GM18951 (cell line): ENCODE results near the gene CCSER1.

Experiments used
- POLR2A ChIP-seq: IDR thresholded peaks from 4 replicates; pipeline ENCODE4 v1.6.1; 2011; ENCODE audit warnings: mild to moderate bottlenecking; ENCODE audit not compliant: insufficient read length, insufficient read depth; ENCODE audit errors: extremely low read depth
- in situ Hi-C: fragments of 300-500 bp; cut with MboI; formaldehyde crosslinking; loops from one replicate; pipeline ENCODE4 v1.12.0; 2022; ENCODE audit warnings: low sequenced_read_pairs, mixed read lengths, inconsistent platforms; ENCODE audit not compliant: unreplicated experiment

The CCSER1 gene

DNA sequence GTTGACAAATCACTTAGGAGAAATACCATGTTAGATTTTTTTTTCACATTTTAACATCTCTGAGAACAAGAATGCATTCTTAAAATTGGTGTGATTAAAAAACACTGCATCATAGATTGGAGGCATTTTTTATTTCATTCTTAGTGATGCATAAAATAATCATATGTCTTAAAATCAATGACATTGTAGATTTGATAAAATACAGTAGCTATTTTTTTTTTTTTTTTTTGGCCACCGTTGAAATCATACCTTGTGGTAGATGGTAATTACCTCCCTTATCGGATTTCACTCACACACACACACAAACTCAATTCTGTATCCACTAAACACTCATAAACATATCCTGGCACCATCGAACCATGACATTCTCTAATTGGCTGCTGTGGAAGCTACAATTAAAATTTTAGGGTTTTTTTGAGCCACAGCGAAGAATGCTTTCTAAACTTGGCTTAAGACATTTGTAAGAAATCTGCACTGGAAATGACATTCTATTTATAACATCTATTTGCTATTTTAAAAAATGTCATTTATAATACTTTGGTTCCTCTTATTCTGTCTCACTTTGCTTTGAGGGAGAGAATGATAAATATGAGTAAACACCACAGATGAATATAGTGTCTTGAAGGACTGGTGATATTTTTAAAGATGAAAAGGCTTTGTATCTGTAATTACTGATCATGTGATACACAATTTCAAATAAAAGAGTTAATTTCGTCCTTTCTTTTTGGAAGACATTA is 60.1 kb downstream of the CCSER1 start:
- no peak for TF ChIP-seq POLR2A
- in situ Hi-C loops: no loop called here

DNA sequence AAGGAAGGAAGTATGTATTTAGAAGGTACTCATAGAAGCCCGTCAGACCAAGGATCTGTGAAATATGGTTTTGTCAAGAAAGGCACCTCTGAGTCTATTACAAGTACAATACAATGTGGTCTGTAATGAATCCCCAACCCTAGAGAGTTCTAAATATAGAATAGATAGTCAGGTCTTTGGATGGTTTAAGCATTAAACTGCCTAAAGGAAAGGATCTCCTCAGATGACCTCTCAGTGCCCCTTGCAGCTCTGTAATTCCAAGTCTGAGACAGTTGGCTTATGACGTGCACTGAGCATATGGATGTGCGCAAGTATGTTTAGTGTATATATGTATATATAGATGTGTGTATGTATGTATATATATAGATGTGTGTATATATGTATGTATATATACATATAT is 62.0 kb downstream of the CCSER1 start:
- no peak for TF ChIP-seq POLR2A
- in situ Hi-C loops: no loop called here

DNA sequence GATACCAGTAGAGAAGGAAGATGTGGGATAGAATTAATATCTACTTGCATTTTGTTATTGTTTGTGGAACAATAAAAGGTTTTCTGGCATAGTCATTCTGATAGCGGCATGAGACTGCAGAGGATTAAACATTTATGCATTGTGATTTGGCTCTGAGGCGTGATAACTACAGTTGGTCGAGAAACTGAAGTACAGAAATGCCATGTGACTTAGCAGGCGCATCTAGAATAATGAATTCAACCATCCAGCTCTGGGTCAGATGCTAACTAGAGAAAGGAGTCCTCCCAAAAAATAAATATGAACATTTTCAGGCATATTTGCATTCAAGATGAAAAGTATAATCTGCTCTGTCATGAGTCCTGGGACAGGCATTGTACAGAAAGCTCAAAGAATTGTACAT is 62.8 kb downstream of the CCSER1 start:
- no peak for TF ChIP-seq POLR2A
- in situ Hi-C loops: no loop called here

DNA sequence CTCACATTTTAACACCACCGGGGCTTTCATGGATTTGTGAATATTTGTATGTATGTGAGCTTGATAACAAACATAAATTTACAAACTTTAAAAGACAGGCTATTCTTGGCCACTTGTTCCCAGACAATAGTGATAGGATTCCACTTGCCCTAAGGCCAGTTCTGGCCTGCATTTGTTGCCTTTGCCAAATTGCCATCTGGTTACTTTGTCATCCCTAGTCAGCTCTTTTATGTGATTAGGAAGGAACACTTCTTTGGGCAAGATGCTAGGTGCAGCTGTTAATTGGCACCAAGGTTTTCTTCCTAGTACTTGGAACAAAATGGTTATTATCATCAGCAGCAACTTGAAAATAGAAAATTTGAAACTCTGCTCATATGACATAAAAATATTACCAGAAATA is 63.3 kb downstream of the CCSER1 start:
- no peak for TF ChIP-seq POLR2A
- in situ Hi-C loops: no loop called here

DNA sequence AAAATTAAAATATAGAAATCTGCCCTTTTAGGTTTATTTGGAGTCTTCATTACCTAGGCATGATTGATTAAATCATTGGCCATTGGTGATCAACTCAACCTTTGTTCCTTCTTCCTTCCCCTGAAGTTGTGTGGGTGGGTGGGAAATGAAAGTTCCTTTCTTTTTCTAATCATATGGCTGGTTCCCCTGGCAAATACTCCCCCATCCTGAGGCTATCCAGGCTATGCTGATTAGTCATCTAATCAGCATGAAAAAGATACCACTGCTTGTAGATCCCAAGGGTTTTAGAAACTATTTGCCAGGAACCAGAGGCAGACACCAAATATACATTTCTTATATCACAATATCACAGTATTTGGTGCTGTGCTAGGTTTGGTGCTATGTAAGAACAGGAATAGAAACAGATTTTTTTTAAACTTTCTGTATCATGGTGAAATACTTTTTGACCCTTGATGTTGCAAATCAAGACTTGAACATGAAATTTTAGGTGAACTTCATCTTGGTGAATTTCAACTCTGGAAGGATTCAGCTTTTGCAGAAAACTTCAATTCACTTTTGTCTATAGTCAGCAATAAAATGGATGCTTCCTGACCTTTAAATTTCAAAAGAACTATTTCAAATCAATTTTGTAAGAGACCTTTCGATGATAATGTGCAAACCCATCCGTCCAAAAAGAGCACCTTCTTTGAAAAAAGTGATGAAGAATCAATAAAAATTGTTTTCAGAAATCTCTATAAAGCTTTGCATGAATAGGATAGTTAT is 71.1 kb downstream of the CCSER1 start:
- TF ChIP-seq POLR2A: no peak
- in situ Hi-C loops: no loop called here

DNA sequence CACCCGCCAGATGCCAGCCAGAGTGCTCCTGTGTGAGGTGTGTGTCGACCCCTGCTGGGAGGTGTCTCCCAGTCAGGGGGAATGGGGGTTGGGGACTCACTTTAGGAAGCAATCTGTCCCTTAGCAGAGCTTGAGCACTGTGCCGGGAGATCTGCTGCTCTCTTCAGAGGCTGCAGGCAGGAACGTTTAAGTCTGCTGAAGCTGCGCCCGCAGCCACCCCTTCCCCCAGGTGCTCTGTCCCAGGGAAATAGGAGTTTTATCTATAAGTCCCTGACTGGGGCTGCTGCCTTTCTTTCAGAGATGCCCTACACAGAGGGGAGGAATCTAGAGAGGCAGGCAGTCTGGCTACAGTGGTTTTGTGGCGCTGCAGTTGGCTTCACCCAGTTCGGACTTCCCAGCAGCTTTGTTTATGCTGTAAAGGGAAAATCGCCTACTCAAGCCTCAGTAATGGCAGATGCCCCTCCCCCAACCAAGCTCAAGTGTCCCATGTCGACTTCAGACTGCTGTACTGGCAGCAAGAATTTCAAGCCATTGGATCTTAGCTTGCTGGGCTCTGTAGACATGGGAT is 80.8 kb downstream of the CCSER1 start:
- TF ChIP-seq POLR2A: no peak
- in situ Hi-C loops: no loop called here

DNA sequence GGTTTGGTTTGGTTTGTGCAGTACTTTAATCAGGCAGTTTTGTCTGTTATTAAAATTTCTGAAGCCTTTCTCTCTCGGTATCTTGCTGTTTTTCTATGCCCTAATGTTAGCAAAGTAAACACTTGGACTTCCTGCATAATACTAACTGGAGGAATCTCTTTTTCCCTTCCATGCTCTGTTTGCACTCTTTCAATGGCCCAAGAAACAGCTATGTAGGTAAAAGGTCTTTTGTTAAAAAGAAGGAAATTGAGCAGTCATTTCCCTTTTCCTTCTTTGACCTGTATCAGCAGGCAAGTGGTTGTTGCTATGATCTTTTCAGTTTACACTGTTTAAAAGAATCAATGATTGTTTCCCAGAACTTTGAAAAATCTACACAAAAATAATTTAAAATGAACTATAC is 82.7 kb downstream of the CCSER1 start:
- in situ Hi-C loops: no loop called here
- TF ChIP-seq POLR2A: no peak

DNA sequence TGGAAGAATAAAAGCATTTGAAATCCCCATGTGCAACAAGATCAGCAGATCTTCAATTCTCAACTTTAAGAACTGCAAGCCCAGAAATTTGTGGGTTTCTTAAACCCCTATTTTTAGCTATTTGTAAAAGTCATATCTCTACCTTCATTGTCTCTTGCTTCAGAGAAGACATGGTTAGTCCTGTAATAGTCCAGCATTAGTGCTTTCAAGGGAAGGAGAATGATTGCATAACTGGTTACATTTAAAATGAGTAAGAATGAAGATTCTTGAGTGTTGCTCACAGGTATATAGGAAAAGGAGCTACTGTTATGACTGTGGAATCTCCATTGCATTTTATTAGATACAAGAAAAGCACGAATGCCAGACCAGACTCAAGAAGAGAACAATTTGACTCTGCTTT is 84.0 kb downstream of the CCSER1 start:
- TF ChIP-seq POLR2A: no peak
- in situ Hi-C loops: no loop called here

DNA sequence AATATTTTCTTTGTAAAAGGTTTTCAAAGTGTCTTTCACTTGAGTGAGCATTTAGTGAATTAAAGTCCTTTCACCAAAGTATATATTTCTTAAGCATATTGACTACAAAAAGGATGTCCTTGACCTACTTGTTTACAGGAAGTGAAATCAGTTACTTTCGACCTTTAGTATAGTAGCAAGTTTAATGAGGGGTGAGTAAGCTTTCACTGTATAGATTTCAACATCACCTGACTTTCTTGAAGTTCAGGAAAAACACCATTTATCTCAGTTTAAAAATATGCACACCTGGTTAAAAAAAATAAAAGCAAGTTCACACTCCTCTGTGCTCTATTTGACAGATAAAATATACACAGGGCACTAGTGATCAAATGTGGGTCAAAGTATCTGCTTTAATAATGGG is 88.1 kb downstream of the CCSER1 start:
- in situ Hi-C loops: no loop called here

DNA sequence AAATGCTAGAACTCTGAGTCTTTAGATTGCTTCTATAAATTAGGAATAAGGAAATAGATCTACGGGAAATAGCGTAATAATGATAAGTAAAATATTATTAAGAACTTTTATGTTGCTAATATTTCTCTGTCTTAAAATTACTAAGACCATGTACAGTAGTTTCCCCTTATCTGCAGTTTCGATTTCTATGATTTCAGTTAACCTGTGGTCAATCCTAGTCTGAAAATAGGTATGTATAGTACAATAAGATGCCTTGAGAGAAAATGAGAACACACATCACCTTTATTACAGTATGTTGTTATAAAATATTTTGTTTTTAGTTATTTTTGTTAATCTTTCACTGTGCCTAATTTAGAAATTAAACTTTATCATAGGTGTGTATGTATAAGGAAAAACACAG is 92.6 kb downstream of the CCSER1 start:
- in situ Hi-C loops: no loop called here
- no peak for TF ChIP-seq POLR2A

More for the DNA sequence above, 88.1 kb downstream of the CCSER1 start:
- no peak for TF ChIP-seq POLR2A

DNA sequence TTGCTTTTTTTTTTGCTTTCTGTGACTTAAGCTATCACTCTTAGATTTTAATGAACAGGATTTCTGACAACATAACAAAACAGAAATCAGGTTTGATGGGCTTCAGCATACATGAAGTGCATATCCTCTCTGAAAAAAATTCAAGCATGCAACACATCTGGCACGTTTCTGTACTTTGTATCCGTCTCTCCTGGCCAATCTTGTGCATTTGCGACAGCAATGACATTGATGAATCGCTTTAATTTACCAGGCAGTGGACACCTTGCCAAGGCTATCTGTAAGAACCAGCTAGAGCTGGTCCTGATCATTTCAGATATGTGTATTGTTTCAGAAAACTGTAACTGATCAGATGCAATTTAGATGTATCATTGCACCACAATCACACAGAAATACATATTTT is 93.3 kb downstream of the CCSER1 start:
- no peak for TF ChIP-seq POLR2A
- in situ Hi-C loops: no loop called here

DNA sequence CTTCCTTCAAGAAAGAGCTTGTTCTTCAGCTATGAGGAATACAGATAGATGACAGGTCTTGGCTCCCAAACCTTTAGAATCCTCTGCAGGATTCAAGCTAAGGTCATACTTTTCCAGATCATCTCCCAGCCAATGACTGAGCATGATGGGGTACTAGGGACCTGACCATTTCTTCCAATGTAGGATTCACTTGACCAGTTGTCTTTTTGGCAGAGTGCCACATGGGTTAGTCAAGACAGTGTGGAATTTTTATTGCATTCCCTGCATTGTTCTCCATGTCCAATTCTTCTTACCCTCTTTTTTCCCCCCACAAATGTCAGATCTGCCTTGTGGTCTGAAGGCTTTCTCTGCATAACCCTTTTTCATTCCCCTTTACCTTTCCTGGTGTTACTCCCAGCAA is 99.5 kb downstream of the CCSER1 start:
- no peak for TF ChIP-seq POLR2A
- in situ Hi-C loops: no loop called here

DNA sequence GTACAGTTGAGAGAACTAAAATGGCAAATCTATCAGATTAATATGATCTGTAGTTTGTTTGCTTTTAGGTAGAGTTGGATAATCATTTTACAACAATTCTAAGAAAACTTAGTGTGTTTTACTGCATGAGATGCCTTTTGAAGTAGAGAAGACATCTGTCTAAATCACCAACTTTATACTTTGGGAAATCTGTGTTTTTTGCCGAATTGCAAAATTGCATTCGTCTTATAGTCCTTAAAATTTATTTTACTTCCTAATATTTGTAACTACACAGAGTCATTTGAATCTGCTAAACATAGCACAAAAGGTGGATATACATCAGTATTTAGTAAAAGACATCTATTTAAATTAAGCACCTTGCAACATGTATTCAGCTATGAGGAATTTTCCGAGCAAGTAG is 100.0 kb downstream of the CCSER1 start:
- TF ChIP-seq POLR2A: no peak
- in situ Hi-C loops: no loop called here
